Activated naive CD8-positive, alpha-beta T cell treated with anti-CD3 and anti-CD28 coated beads, Interleukin-2, amount 50 U/mL, for 24 hours (primary cell): ENCODE measurements around the gene DAP.
"Not testable (repeated sequence)": the region's sequence is repeated elsewhere in the genome, so short reads cannot be mapped to it uniquely, and the experiment has no call there.

Experiments
- ATAC-seq: fragments of 150-1000 bp; cut with Tn5 transposase; one replicate; pipeline ENCODE4 v1.10.0; 2021
- DNase-seq: peaks from one replicate; pipeline ENCODE4 v3.0.0; 2021
- H3K27ac Mint-ChIP-seq: one replicate; pipeline ENCODE4 v1.8.0; 2021; ENCODE audit warnings: mild to moderate bottlenecking, mixed read lengths
- H3K27me3 Mint-ChIP-seq: one replicate; pipeline ENCODE4 v1.8.0; 2021; ENCODE audit warnings: mixed read lengths
- H3K36me3 Mint-ChIP-seq: one replicate; pipeline ENCODE4 v1.8.0; 2021; ENCODE audit warnings: low read depth, mixed read lengths
- H3K4me1 Mint-ChIP-seq: one replicate; pipeline ENCODE4 v1.8.0; 2021; ENCODE audit warnings: mixed read lengths
- H3K4me3 Mint-ChIP-seq: one replicate; pipeline ENCODE4 v1.8.0; 2021; ENCODE audit warnings: mild to moderate bottlenecking, moderate library complexity, mixed read lengths
- H3K9me3 Mint-ChIP-seq: one replicate; pipeline ENCODE4 v1.8.0; 2021; ENCODE audit warnings: mixed read lengths

Gene DAP

GRCh38 chr5:10733426-10733825 lies 27.6 kb downstream of the DAP start:
- Mint-ChIP-seq H3K4me3 (no peak overlapping the region), H3K27ac (no peak overlapping the region), H3K9me3 (no peaks in the 10 kb centered on the region), H3K36me3 (peaks cover 12% of the 10 kb centered on the region), H3K27me3 (no peaks in the 10 kb centered on the region), H3K4me1 (peaks cover 15% of the 10 kb centered on the region)
- ATAC-seq: no peak
- no peak for DNase-seq

- Mint-ChIP-seq H3K9me3 (no peaks in the 10 kb centered on the region), H3K4me3 (no peak overlapping the region), H3K27me3 (no peaks in the 10 kb centered on the region), H3K4me1 (peaks cover 24% of the 10 kb centered on the region), H3K36me3 (peaks cover 9% of the 10 kb centered on the region), H3K27ac (no peak overlapping the region)
- ATAC-seq (no peak), DNase-seq (no peak)
These were observed 29.1 kb downstream of the DAP start for GRCh38 chr5:10731913-10732312.

DNA sequence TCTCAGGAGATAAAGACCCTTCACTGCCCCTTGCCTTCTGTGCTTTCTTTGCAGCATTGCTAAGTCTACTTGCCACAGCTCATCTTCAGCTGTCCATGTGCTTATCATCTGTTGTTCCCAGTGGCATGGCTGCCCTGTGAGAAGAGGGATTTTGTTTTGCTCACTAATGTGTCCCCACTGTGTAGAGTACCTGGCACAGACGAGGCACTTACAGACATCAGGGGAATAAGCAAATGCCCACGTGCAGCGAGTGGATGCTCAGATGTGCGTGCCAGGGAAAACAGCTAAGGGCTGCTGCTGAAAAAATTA lies 31.0 kb downstream of the DAP start:
- Mint-ChIP-seq H3K27ac (no peak overlapping the region), H3K36me3 (peaks cover 15% of the 10 kb centered on the region), H3K27me3 (no peaks in the 10 kb centered on the region), H3K9me3 (no peaks in the 10 kb centered on the region), H3K4me1 (peaks cover 28% of the 10 kb centered on the region), H3K4me3 (no peak overlapping the region)
- ATAC-seq: no peak
- no peak for DNase-seq

GRCh38 chr5:10729320-10730042 lies 31.6 kb downstream of the DAP start:
- H3K4me3 Mint-ChIP-seq: no peak overlapping the region
- no peak for ATAC-seq
- DNase-seq: no peak
- no peaks in the 10 kb centered on the region for H3K9me3 Mint-ChIP-seq
- no peaks in the 10 kb centered on the region for H3K27me3 Mint-ChIP-seq
- H3K4me1 Mint-ChIP-seq: peaks cover 28% of the 10 kb centered on the region
- H3K27ac Mint-ChIP-seq: no peak overlapping the region
- peaks cover 15% of the 10 kb centered on the region for H3K36me3 Mint-ChIP-seq

DNA sequence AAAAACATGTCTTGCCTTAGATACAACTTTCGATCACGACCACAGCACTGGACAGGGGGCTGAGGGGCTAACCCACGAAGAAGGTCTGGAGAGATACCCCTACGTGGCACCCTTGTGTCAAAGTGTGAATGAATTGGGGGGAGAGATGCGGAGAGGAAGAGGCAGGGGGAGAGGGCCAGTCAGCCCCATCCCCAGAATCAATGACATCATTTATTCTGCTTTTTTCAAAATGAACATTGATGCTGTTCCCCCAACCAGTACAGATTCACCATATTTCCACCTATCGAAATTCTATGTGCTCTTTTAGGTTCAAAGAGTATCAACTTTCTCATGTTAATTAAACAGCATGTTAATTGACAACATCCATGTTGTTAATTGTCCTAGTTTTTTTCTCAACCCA lies 32.4 kb downstream of the DAP start:
- H3K4me1 Mint-ChIP-seq: peaks cover 28% of the 10 kb centered on the region
- H3K9me3 Mint-ChIP-seq: no peaks in the 10 kb centered on the region
- no peaks in the 10 kb centered on the region for H3K27me3 Mint-ChIP-seq
- DNase-seq (no peak), ATAC-seq (no peak)
- H3K4me3 Mint-ChIP-seq: no peak overlapping the region
- no peak overlapping the region for H3K27ac Mint-ChIP-seq
- peaks cover 15% of the 10 kb centered on the region for H3K36me3 Mint-ChIP-seq

- Mint-ChIP-seq H3K27ac (no peak overlapping the region), H3K9me3 (no peaks in the 10 kb centered on the region), H3K36me3 (peaks cover 15% of the 10 kb centered on the region), H3K4me1 (peaks cover 24% of the 10 kb centered on the region), H3K27me3 (no peaks in the 10 kb centered on the region), H3K4me3 (no peak overlapping the region)
- ATAC-seq (no peak), DNase-seq (no peak)
These were observed 33.2 kb downstream of the DAP start for GRCh38 chr5:10727861-10728260.

DNA sequence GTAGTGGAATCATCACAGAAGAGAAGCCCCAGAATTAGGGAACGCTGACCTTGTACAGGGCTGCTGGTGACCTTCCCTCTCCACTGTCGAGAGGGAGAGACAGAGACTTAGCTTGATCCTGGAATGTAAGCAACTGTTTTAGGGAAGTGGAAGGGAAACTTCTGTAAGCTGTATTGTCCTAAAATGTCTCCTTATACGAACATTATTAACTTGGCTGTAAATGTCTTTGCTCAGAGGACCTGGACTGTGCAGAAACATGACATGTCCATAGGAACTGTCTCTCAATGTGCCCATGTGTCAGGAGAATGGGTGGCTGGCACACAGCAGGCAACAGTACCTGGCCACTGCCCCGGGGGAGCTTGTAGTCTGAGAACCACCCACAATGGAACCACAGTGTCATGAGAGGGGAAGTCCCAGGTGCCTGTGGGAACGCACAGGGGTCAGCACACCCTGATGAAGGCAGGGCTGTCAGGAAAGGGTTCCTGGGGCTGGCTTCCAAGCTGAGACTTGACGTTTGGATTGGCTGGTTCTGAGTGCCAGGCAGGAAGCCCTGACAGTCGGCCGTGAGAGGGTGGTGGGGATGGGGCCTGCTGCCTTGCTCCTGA lies 34.0 kb downstream of the DAP start:
- Mint-ChIP-seq H3K4me1 (peaks cover 22% of the 10 kb centered on the region), H3K27me3 (no peaks in the 10 kb centered on the region), H3K36me3 (peaks cover 14% of the 10 kb centered on the region), H3K27ac (peak overlapping the region; percentile 3), H3K9me3 (no peaks in the 10 kb centered on the region), H3K4me3 (no peak overlapping the region)
- DNase-seq (peak; percentile 47), ATAC-seq (peak; percentile 94)

DNA sequence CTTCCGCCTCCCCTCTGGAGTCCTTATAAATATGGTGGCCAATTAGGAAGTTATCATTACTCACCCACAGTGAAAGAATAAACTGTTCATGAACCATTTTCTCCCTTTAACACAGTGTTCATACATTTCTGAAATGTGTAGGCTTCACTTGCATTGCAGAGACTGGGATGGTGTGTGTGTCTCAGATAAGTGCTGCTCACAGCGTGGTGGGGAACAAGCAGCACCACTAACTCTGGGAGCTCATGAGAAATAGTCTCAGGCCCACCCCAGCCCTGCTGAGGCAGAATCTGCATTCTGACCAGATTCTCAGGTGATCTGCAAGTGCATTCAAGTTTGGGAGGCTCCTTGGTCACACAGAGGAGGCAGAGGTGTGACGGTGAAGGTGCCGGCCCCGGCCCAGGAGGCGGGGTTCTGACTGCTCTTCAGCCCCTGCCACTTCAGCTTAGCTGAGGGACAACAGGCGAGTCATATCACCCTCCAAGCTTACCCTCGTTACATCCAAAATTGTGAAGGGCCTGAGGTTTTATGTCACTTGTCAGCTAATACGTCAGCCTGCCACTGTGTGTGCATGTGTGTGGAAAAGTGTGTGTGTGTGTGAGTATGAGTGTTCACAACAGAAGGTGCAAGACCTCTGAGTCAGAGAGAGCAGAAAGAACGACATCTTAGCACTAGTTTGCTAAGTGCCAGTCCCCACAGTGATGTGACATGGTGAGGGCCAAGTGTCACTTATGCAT lies 34.7 kb downstream of the DAP start:
- Mint-ChIP-seq H3K4me1 (peaks cover 22% of the 10 kb centered on the region), H3K4me3 (no peak overlapping the region), H3K9me3 (no peaks in the 10 kb centered on the region), H3K27ac (peak overlapping the region; percentile 3), H3K36me3 (peaks cover 18% of the 10 kb centered on the region), H3K27me3 (no peaks in the 10 kb centered on the region)
- ATAC-seq: peak; percentile 35
- DNase-seq: no peak

- ATAC-seq: no peak
- no peaks in the 10 kb centered on the region for H3K27me3 Mint-ChIP-seq
- no peak overlapping the region for H3K27ac Mint-ChIP-seq
- DNase-seq: no peak
- H3K4me3 Mint-ChIP-seq: no peak overlapping the region
- H3K4me1 Mint-ChIP-seq: peaks cover 22% of the 10 kb centered on the region
- H3K36me3 Mint-ChIP-seq: peaks cover 24% of the 10 kb centered on the region
- H3K9me3 Mint-ChIP-seq: no peaks in the 10 kb centered on the region
These were observed 35.4 kb downstream of the DAP start for GRCh38 chr5:10725636-10726035.

DNA sequence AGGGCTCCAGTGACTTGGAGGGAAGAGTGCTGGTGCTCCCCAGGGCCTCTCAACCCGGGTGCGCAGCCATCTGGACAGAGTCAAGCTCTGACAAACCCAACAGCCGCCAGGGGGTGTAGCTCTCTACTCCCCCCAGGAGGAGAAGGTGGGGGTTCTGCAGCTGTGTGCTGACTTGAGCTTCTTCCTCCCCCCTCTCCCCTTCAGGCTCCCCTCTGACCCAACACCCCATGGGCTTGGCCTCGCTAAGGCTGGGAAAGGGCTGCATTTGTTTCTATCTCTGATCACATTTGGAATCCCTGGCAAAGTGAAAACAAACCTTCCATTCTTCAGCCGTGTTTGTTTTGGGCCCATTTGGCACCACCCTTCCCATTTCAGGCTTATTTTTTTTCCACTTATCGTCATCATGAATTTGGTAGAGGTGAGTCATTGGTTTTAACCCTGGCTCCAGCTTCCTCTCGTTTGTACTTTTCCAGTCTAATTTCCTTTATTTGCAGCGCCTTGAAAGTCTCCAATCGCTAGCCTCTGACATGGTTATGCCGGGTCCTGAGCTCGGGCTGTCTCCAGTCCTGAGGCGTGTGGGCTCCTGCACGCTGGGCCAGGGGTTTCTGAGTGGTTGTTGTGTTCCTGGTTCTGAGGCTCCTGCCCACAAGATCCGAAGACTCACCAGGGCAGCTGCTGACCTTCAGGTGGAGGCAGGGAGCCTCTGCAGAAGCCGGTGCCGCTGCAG lies 36.1 kb downstream of the DAP start:
- H3K27ac Mint-ChIP-seq: no peak overlapping the region
- no peak for ATAC-seq
- DNase-seq: no peak
- H3K27me3 Mint-ChIP-seq: no peaks in the 10 kb centered on the region
- no peaks in the 10 kb centered on the region for H3K9me3 Mint-ChIP-seq
- H3K36me3 Mint-ChIP-seq: peaks cover 28% of the 10 kb centered on the region
- no peak overlapping the region for H3K4me3 Mint-ChIP-seq
- H3K4me1 Mint-ChIP-seq: peaks cover 22% of the 10 kb centered on the region

DNA sequence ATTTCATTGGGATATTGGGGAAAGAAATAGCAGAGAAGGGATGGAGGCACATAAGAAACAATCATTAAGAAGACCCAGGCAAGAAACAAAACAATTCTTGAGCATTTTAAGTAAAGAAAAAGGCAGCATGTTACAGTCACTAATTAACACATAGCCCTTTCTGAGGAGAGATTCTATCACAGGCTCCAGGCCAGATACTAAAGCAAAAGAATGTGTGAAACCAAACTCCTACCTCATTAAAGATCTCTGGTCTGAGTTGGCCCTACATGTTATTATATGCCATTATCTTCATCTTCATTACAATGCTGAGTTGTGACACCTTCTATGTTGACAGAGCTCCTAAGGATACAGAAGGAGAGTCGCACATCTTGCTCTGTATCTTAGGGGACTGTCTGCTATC lies 37.5 kb downstream of the DAP start:
- Mint-ChIP-seq H3K36me3 (peaks cover 28% of the 10 kb centered on the region), H3K27me3 (no peaks in the 10 kb centered on the region), H3K27ac (no peak overlapping the region), H3K4me3 (no peak overlapping the region), H3K9me3 (no peaks in the 10 kb centered on the region), H3K4me1 (peaks cover 21% of the 10 kb centered on the region)
- DNase-seq: no peak
- no peak for ATAC-seq

GRCh38 chr5:10720766-10721165 lies 40.3 kb downstream of the DAP start:
- H3K9me3 Mint-ChIP-seq, H3K4me1 Mint-ChIP-seq, DNase-seq, H3K4me3 Mint-ChIP-seq, H3K27me3 Mint-ChIP-seq, H3K27ac Mint-ChIP-seq, ATAC-seq: not testable (repeated sequence)
- peaks cover 24% of the 10 kb centered on the region for H3K36me3 Mint-ChIP-seq

DNA sequence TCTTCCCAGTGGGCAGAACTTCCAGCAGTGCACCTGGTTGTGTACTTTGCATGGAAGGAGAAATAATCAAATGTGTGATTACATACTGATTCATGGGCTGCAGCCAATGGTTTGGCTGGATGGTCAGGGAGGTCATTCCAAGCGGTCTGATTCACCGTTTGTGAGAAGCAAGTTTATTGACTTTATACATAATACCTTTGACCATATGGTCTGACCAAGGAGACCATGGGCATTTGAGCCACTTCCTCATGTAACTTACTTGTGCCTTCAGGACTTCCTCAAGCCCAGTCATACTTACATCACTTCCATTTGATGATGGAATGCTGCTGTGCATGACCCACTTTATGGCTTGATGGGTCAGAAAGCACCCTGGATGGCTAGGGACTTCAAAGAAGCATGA lies 41.1 kb downstream of the DAP start:
- no peak for ATAC-seq
- H3K27ac Mint-ChIP-seq: no peak overlapping the region
- peaks cover 28% of the 10 kb centered on the region for H3K36me3 Mint-ChIP-seq
- H3K9me3 Mint-ChIP-seq: no peaks in the 10 kb centered on the region
- no peak overlapping the region for H3K4me3 Mint-ChIP-seq
- no peaks in the 10 kb centered on the region for H3K4me1 Mint-ChIP-seq
- no peaks in the 10 kb centered on the region for H3K27me3 Mint-ChIP-seq
- no peak for DNase-seq

DNA sequence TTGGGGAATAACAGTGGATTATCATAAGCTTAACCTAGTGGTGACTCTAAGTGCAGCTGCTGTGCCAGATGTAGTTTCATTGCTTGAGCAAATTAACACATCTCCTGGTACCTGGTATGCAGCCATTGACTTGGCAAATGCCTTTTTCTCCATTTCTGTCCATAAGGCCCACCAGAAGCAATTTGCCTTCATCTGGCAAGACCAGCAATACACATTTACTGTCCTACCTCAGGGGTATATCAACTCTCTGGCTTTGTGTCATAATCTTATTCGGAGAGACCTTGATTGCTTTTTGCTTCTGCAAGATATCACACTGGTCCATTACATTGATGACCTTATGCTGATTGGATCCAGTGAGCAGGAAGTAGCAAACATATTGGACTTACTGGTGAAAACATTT lies 42.4 kb downstream of the DAP start:
- H3K4me3 Mint-ChIP-seq: not testable (repeated sequence)

GRCh38 chr5:10716825-10717224 lies 44.2 kb downstream of the DAP start:
- peaks cover 29% of the 10 kb centered on the region for H3K36me3 Mint-ChIP-seq
- ATAC-seq, H3K9me3 Mint-ChIP-seq, H3K4me3 Mint-ChIP-seq, H3K27ac Mint-ChIP-seq, H3K27me3 Mint-ChIP-seq, DNase-seq: not testable (repeated sequence)
- peaks cover 11% of the 10 kb centered on the region for H3K4me1 Mint-ChIP-seq

More for the DNA sequence above, 42.4 kb downstream of the DAP start:
- not testable (repeated sequence) for H3K9me3 Mint-ChIP-seq, H3K27me3 Mint-ChIP-seq, H3K4me1 Mint-ChIP-seq, ATAC-seq, DNase-seq, H3K27ac Mint-ChIP-seq
- peaks cover 30% of the 10 kb centered on the region for H3K36me3 Mint-ChIP-seq
